Activated CD8-positive, alpha-beta T cell treated with anti-CD3 and anti-CD28 coated beads for 36 hours (primary cell): ENCODE data around the gene EPB41L4A. TPM values are rescaled to one million over a fixed set of nuclear protein-coding genes. Genes with fewer than 3 reads are reported as not detected.

ENCODE experiments used
- ATAC-seq: fragments of 200-7000 bp; cut with Tn5 transposase; one replicate; pipeline ENCODE4 v1.10.0; 2021; ENCODE audit warnings: mild to moderate bottlenecking, moderate library complexity
- CTCF ChIA-PET: fragments of 350-600 bp; sonication (Branson Sonifier 250); formaldehyde crosslinking; loops from one replicate; lab custom pipeline; 2021; ENCODE audit warnings: antibody characterized with exemption; lab: Charles Lee
- POLR2A ChIA-PET: fragments of 350-600 bp; sonication (Branson Sonifier 250); formaldehyde crosslinking; loops from one replicate; lab custom pipeline; 2021; ENCODE audit warnings: antibody characterized with exemption; lab: Charles Lee
- DNase-seq: peaks from one replicate; pipeline ENCODE4 v3.0.0-alpha.2; 2020
- H3K27ac Mint-ChIP-seq: one replicate; pipeline ENCODE4 v1.8.0; 2021; ENCODE audit warnings: mild to moderate bottlenecking, mixed read lengths
- H3K27me3 Mint-ChIP-seq: one replicate; pipeline ENCODE4 v1.8.0; 2021; ENCODE audit warnings: mixed read lengths
- H3K36me3 Mint-ChIP-seq: one replicate; pipeline ENCODE4 v1.8.0; 2021; ENCODE audit warnings: low read depth, mixed read lengths
- H3K4me1 Mint-ChIP-seq: one replicate; pipeline ENCODE4 v1.8.0; 2021; ENCODE audit warnings: low read depth, mixed read lengths
- H3K4me3 Mint-ChIP-seq: one replicate; pipeline ENCODE4 v1.8.0; 2021; ENCODE audit warnings: mild to moderate bottlenecking, moderate library complexity, mixed read lengths
- H3K9me3 Mint-ChIP-seq: one replicate; pipeline ENCODE4 v1.8.0; 2021; ENCODE audit warnings: mixed read lengths
- intact Hi-C: fragments of 100-400 bp; cut with micrococcal nuclease; formaldehyde crosslinking; loops from one replicate; pipeline ENCODE4 v1.10.0; 2022
- total RNA-seq, 2 experiments: library from RNA; stranded (reverse); gene quantifications; one replicate each; pipeline ENCODE4 v1.2.3, GENCODE V29; 2021
- TF ChIP-seq, protein P1 (sequence below): fragments of 200-600 bp; IDR thresholded peaks from one replicate; pipeline ENCODE4 v1.8.0; 2022; ENCODE audit warnings: antibody characterized with exemption, mild to moderate bottlenecking

EPB41L4A gene
- total RNA-seq, 2 experiments from 2014 or later: 0.25 TPM; not detected in 1

- TF ChIP-seq, protein P1, sequence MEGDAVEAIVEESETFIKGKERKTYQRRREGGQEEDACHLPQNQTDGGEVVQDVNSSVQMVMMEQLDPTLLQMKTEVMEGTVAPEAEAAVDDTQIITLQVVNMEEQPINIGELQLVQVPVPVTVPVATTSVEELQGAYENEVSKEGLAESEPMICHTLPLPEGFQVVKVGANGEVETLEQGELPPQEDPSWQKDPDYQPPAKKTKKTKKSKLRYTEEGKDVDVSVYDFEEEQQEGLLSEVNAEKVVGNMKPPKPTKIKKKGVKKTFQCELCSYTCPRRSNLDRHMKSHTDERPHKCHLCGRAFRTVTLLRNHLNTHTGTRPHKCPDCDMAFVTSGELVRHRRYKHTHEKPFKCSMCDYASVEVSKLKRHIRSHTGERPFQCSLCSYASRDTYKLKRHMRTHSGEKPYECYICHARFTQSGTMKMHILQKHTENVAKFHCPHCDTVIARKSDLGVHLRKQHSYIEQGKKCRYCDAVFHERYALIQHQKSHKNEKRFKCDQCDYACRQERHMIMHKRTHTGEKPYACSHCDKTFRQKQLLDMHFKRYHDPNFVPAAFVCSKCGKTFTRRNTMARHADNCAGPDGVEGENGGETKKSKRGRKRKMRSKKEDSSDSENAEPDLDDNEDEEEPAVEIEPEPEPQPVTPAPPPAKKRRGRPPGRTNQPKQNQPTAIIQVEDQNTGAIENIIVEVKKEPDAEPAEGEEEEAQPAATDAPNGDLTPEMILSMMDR: no peak
- DNase-seq: no peak
- ChIA-PET POLR2A (no interaction called here), CTCF (no interaction called here)
- Mint-ChIP-seq H3K4me3 (no peak overlapping the region), H3K4me1 (no peaks in the 10 kb centered on the region), H3K27me3 (peaks cover 10% of the 10 kb centered on the region), H3K9me3 (peaks cover 5% of the 10 kb centered on the region), H3K27ac (no peak overlapping the region), H3K36me3 (no peaks in the 10 kb centered on the region)
- ATAC-seq: no peak
- intact Hi-C loops: no loop called here
Observed at GRCh38 chr5:112121258-112121657, 297.8 kb downstream of the EPB41L4A start.

- ATAC-seq (no peak), DNase-seq (no peak)
- peaks cover 5% of the 10 kb centered on the region for H3K9me3 Mint-ChIP-seq
- TF ChIP-seq, protein P1: no peak
- H3K4me3 Mint-ChIP-seq: no peak overlapping the region
- no peak overlapping the region for H3K27ac Mint-ChIP-seq
- CTCF ChIA-PET: no interaction called here
- intact Hi-C loops: no loop called here
- H3K27me3 Mint-ChIP-seq: peaks cover 11% of the 10 kb centered on the region
- H3K36me3 Mint-ChIP-seq: no peaks in the 10 kb centered on the region
- no peaks in the 10 kb centered on the region for H3K4me1 Mint-ChIP-seq
- POLR2A ChIA-PET: no interaction called here
Observed at GRCh38 chr5:112119969-112120368, 299.1 kb downstream of the EPB41L4A start.

- CTCF ChIA-PET: no interaction called here
- H3K9me3 Mint-ChIP-seq: peaks cover 5% of the 10 kb centered on the region
- peaks cover 11% of the 10 kb centered on the region for H3K27me3 Mint-ChIP-seq
- DNase-seq: no peak
- POLR2A ChIA-PET: interaction anchor here (0.5 kb wide), 1 partner anchor 126 kb away, joined by 3 read pairs; no protein-coding TSS in a partner anchor
- TF ChIP-seq, protein P1: no peak
- ATAC-seq: no peak
- no peaks in the 10 kb centered on the region for H3K4me1 Mint-ChIP-seq
- H3K27ac Mint-ChIP-seq: no peak overlapping the region
- intact Hi-C loops: no loop called here
- no peaks in the 10 kb centered on the region for H3K36me3 Mint-ChIP-seq
- H3K4me3 Mint-ChIP-seq: no peak overlapping the region
Observed at GRCh38 chr5:112119508-112119907, 299.6 kb downstream of the EPB41L4A start.

DNA sequence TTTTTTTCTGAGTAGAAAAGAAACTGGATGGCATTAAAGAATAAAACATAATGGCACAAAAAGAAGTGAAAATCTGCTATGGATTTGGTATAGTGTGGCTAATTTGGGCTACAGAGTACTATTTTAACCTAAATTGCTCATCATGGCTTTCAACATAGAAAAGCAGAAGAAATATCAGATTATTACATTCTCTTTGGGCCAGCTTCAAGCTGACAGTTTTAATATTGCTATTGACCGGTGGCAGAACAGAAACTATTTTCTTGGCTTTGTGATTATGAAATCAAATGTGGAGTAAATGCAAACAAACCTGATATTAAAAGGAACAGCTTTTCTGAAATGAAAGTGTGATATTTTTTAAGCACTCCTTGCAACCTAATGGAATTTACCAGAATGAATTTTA is 301.5 kb downstream of the EPB41L4A start:
- H3K4me3 Mint-ChIP-seq: no peak overlapping the region
- H3K36me3 Mint-ChIP-seq: no peaks in the 10 kb centered on the region
- TF ChIP-seq, protein P1: no peak
- POLR2A ChIA-PET: no interaction called here
- no peak overlapping the region for H3K27ac Mint-ChIP-seq
- H3K27me3 Mint-ChIP-seq: peaks cover 11% of the 10 kb centered on the region
- CTCF ChIA-PET: interaction anchor here (1.1 kb wide), 1 partner anchor 29 kb away, joined by 3 read pairs; no protein-coding TSS in a partner anchor
- peaks cover 5% of the 10 kb centered on the region for H3K9me3 Mint-ChIP-seq
- H3K4me1 Mint-ChIP-seq: no peaks in the 10 kb centered on the region
- intact Hi-C loops: no loop called here
- ATAC-seq (no peak), DNase-seq (no peak)

- ChIA-PET CTCF (interaction anchor here (1.5 kb wide), 1 partner anchor 30 kb away, joined by 4 read pairs; no protein-coding TSS in a partner anchor), POLR2A (no interaction called here)
- peaks cover 4% of the 10 kb centered on the region for H3K9me3 Mint-ChIP-seq
- intact Hi-C loops: no loop called here
- no peaks in the 10 kb centered on the region for H3K36me3 Mint-ChIP-seq
- H3K27me3 Mint-ChIP-seq: peaks cover 10% of the 10 kb centered on the region
- DNase-seq: no peak
- no peak overlapping the region for H3K4me3 Mint-ChIP-seq
- H3K4me1 Mint-ChIP-seq: no peaks in the 10 kb centered on the region
- ATAC-seq: no peak
- TF ChIP-seq, protein P1: no peak
- H3K27ac Mint-ChIP-seq: no peak overlapping the region
Observed at GRCh38 chr5:112116371-112116770, 302.7 kb downstream of the EPB41L4A start.
